HG02678 (cell line): Measurements from ENCODE around the gene TRIM49.
"Not testable (repeated sequence)": the region's sequence is repeated elsewhere in the genome, so short reads cannot be mapped to it uniquely, and the experiment has no call there.

Source experiments
- ATAC-seq: cut with Tn5 transposase; IDR thresholded peaks from one replicate; pipeline ENCODE4 v1.9.1; 2021; ENCODE audit warnings: mild to moderate bottlenecking, moderate library complexity; ENCODE audit not compliant: unreplicated experiment

TRIM49 gene

GRCh38 chr11:89808475-89808874 lies at the start of gene TRIM49:
Gene TRIM49 (minus strand): TSS chr11:89808575. CDS start chr11:89804469, 4,106 bp downstream.
- ATAC-seq = not testable (repeated sequence)

DNA sequence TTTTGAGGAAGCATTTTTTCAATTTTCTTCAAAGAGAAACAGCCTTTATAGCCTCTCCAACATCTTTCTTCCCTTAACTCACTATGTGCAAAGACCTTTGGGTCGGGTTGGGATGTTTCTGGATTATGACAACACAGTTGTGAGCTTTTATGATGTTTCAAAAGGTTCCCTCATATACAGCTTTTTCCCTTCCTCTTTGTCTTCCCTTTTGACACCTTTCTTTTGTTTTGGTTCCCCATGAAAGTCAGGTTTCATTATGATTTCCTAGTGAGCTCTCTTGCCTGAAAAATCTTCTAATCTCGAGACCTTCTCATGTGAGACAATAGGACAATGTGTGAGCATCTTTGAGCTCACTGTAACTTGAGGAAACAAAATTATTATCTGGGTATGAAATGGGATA lies 18.3 kb upstream of the TRIM49 start:
- not testable (repeated sequence) for ATAC-seq

DNA sequence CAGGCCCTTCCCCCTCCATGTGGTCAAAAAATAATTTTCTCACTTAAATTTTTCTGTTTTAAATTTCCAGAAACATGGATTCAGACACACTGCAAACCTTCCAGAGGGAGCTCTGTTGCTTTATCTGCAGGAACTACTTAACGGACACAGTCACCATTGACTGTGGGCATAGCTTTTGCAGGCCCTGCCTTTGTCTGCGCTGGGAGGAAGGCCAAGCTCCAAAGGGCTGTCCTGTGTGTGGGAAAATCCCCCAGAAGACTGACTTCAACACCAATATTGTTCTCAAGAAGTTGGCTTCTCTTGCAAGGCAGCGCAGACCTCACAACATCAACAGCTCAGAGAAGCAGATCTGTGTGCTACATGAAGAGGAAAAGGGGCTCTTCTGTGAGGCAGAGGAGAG lies 11.6 kb upstream of the TRIM49 start:
- not testable (repeated sequence) for ATAC-seq

DNA sequence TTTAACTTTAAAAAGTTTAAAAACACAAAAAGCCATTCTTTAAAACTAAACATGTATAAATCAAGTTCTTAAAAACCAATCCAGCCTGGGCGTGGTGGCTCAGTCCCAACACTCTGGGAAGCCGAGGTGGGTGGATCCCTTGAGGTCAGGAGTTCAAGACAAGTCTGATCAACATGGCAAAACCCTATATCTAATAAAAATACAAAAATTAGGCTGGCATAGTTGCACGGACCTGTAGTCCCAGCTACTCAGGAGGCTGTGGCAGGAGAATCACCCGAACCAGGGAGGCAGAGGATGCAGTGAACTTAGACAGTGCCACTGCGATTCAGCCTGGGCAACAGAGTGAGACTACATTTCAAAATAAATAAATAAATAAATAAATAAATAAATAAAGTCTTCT lies 5.2 kb upstream of the TRIM49 start:
- not testable (repeated sequence) for ATAC-seq

GRCh38 chr11:89787506-89788063 lies 20.8 kb downstream of the TRIM49 start:
- not testable (repeated sequence) for ATAC-seq

- not testable (repeated sequence) for ATAC-seq
Measured at GRCh38 chr11:89785726-89786125, 22.6 kb downstream of the TRIM49 start.

- ATAC-seq = not testable (repeated sequence)
Measured at GRCh38 chr11:89750822-89751221, 57.6 kb downstream of the TRIM49 start.
